IPS DF 6.9 (cell line): ENCODE results near the gene DERA.
"Not testable (repeated sequence)": the region's sequence is repeated elsewhere in the genome, so short reads cannot be mapped to it uniquely, and the experiment has no call there.

ENCODE experiments used
- DNase-seq: peaks from one replicate; pipeline ENCODE4 v3.0.0-alpha.2; 2013; ENCODE audit warnings: low read depth, low spot score
- H3K27ac ChIP-seq: one replicate; pipeline ENCODE4 v1.5.1; 2013; ENCODE audit warnings: low read length, control low read depth
- H3K27me3 ChIP-seq: 2 replicates; pipeline ENCODE4 v1.6.1; 2013; ENCODE audit warnings: mild to moderate bottlenecking, low read length; ENCODE audit not compliant: control insufficient read depth, insufficient read depth
- H3K36me3 ChIP-seq: 2 replicates; pipeline ENCODE4 v1.6.1; 2013; ENCODE audit warnings: low read length; ENCODE audit not compliant: control insufficient read depth, insufficient read depth
- H3K4me1 ChIP-seq: 2 replicates; pipeline ENCODE4 v1.6.1; 2013; ENCODE audit warnings: low read length; ENCODE audit not compliant: control insufficient read depth, insufficient read depth
- H3K4me3 ChIP-seq: 2 replicates; pipeline ENCODE4 v1.5.1; 2013; ENCODE audit warnings: mild to moderate bottlenecking, low read length
- H3K9me3 ChIP-seq: 2 replicates; pipeline ENCODE4 v1.6.1; 2013; ENCODE audit warnings: low read length, inconsistent platforms; ENCODE audit not compliant: control insufficient read depth, insufficient read depth
- WGBS: extraction: QIAGEN DNeasy Blood & Tissue Kit; methylation state at CpG from one replicate; pipeline ENCODE4 v1.1.7; 2013; ENCODE audit warnings: mixed read lengths, missing lambda C conversion rate; ENCODE audit not compliant: insufficient read length, insufficient coverage; 5-methylcytosine and 5-hydroxymethylcytosine counted together

Gene DERA

DNA sequence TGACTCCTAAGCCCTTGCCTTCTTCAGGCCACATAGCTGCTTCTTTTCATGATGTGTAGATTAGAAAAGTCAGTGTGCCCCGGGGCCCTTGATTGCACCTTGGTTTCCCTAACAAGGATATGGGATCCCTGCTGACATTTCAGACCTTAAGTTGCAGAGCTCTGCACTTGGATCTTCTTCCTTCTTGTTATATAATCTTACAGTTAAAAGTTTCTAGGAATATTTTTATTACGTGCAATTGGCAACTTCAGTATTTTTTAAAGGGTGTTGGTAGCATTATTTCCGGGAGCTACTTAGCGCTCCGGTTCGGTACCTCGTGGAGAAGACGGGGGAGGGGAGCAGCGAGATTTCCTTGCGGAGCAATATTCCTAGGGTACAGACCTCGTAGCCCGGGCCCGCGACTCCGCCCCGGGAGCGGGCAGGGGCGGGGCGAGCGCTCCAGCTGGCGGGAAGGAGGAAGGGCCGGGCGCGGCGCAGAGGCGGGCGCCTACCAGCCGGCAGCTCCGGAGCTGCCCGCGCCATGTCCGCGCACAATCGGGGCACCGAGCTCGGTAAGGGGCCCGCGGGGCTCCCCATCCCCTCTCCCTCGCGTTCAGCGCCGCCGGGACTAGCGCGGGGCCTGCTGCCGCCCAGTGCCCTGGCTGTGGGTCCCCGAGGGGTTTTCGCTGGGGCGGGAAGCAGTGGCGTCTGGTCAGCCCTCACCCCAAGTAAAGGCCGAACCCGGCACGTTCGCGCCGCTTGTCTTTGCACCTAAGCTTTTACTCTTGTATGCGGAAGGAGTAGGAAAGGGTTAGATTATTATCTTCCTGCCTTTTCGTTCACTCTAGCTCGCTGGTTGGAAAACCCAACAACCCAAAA lies at the start of gene DERA:
TSS of gene DERA (plus strand) at position 469 of the 858 bp plus-strand sequence. CDS start at position 521, 52 bp downstream.
- no peaks in the 10 kb centered on the region for H3K9me3 ChIP-seq
- no peaks in the 10 kb centered on the region for H3K36me3 ChIP-seq
- peak within 1 kb of the TSS; percentile 77; the same call in 1 of the 2 replicates for H3K4me3 ChIP-seq
- H3K27ac ChIP-seq, result no peak within 1 kb of the TSS
- WGBS, result no CpG with 5 or more reads among the region's 59 CpGs
- no peaks in the 10 kb centered on the region for H3K4me1 ChIP-seq
- H3K27me3 ChIP-seq, result no peaks in the 10 kb centered on the region
- DNase-seq, result no peak

DNA sequence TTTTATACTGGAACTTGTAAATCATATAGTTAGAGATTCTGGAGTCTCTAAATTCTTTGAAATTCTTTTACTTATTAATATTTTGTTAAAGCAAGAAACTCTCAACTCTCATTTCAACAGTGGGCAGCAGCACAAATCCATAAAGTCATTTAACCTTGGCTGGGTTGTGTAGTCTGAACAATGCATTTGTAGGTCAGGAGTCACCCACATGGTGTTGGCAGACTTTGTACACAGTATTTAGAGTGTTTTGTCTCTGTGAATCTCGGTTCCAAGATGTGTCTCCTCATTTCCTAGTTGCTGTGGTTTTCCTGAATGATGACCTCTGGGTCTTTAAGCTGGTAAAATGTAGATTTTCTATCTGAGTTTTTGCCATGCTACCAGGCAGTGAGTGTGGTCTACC lies 49.7 kb upstream of the DERA start:
- Histone ChIP-seq H3K9me3 (no peaks in the 10 kb centered on the region), H3K4me1 (peaks cover 1% of the 10 kb centered on the region; the same call in 1 of the 2 replicates), H3K27me3 (no peaks in the 10 kb centered on the region), H3K27ac (no peak overlapping the region), H3K4me3 (no peak overlapping the region), H3K36me3 (no peaks in the 10 kb centered on the region)
- WGBS, result no CpG with 5 or more reads among the region's 1 CpG
- DNase-seq, result no peak

DNA sequence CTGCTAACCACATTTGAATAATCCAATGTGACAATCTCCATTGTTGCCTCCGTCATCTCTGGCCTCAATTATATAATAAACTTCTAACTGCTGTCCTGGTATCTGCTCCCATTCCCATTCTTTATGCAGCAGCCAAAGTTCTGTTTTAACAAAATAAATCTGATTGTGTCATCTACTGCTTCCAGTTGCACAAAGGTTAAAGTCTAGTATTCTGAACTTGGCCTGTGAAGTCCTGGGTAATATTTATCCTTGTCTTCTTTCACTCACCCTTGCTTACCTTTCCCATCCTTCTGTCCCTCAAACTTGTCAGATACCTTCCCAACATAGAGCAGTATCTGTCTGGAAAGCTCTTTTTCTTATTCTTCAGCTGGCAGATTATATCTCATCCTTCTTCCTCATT lies 48.3 kb upstream of the DERA start:
- no peaks in the 10 kb centered on the region for H3K27me3 ChIP-seq
- no peak for DNase-seq
- no CpG with 5 or more reads among the region's 1 CpG for WGBS
- H3K4me3 ChIP-seq, result no peak overlapping the region
- H3K36me3 ChIP-seq, result no peaks in the 10 kb centered on the region
- peaks cover 1% of the 10 kb centered on the region; the same call in 1 of the 2 replicates for H3K4me1 ChIP-seq
- no peak overlapping the region for H3K27ac ChIP-seq
- no peaks in the 10 kb centered on the region for H3K9me3 ChIP-seq

DNA sequence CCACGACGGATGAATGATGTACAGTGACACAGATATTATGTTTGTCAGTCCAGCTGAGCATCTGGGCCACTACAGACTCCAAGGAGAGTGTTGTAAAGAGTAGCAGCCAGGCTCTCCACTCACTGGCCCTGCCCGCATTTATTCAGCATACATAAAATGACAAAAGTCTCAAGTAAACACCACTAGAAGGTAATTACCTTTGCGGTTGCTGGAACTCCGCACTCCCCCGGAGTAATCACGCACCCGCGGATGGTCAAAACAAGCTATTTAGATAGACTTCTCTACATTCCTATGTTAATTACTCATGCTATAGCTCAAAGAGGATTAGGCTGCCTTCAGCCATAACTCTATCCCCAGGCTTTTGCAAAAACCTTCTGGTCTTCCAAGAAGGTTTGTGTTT lies 47.8 kb upstream of the DERA start:
- no peak for DNase-seq
- H3K27ac ChIP-seq, result no peak overlapping the region
- H3K4me3 ChIP-seq, result no peak overlapping the region
- peaks cover 1% of the 10 kb centered on the region; the same call in 1 of the 2 replicates for H3K4me1 ChIP-seq
- no CpG with 5 or more reads among the region's 9 CpGs for WGBS
- H3K27me3 ChIP-seq, result no peaks in the 10 kb centered on the region
- no peaks in the 10 kb centered on the region for H3K36me3 ChIP-seq
- H3K9me3 ChIP-seq, result no peaks in the 10 kb centered on the region

DNA sequence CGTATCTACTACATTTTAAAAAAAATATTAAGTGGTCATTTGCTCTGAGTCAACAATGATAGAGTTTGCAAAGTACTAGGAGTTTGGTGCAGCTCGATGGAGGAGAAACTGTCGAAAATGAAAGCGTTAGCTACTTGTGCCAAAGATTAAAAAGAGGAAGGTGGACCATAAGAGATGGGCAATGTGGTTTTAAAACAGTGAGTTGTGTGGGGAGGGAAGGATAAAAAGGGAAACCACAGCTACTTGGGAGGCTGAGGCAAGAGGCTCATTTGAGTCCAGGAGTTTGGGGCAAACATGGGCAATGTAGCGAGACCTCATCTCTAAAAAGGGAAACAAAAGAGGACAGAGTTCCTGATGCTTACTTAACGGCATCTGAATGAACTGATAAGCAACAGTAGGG lies 47.1 kb upstream of the DERA start:
- no peak overlapping the region for H3K27ac ChIP-seq
- WGBS, result no CpG with 5 or more reads among the region's 6 CpGs
- no peaks in the 10 kb centered on the region for H3K9me3 ChIP-seq
- peaks cover 1% of the 10 kb centered on the region; the same call in 1 of the 2 replicates for H3K4me1 ChIP-seq
- DNase-seq, result no peak
- no peaks in the 10 kb centered on the region for H3K27me3 ChIP-seq
- H3K4me3 ChIP-seq, result no peak overlapping the region
- no peaks in the 10 kb centered on the region for H3K36me3 ChIP-seq

DNA sequence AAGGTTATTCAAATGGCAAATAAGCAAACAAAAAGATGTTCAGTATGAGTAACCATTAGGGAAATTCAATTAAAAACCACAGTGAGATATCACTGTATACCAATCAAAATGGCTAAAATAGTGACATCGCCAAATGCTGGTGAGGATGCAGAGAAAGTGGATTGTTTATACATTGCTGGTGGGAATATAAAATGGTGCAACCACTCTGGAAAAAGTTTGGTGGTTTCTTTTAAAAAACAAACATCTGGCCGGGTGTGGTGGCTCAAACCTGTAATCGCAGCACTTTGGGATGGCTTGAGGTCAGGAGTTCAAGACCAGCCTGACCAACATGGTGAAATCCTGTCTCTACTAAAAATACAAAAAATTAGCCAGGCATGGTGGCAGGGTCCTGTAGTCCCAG lies 42.9 kb upstream of the DERA start:
- no peaks in the 10 kb centered on the region for H3K36me3 ChIP-seq
- no CpG with 5 or more reads among the region's 3 CpGs for WGBS

DNA sequence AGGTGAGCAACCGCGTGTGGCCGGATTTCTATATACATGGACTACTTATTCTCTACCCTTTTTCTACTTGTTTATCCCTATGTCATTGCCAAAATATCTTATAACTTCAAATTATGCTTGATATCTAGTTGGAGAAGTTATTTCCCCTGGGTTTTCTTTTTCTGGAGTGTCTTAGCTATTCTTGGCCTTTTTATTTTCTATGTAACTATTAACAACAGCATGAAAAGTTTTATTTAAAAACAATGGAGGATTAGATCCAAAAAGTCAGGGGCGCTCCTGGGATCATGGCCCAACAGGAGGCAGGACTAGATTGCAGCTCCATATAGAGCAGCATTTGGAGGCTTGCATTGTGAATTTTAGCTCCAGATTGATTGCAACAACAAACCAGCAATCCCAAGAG lies 37.6 kb upstream of the DERA start:
- Histone ChIP-seq H3K27ac (no peak overlapping the region), H3K27me3 (no peaks in the 10 kb centered on the region), H3K4me3 (no peak overlapping the region), H3K4me1 (no peaks in the 10 kb centered on the region; the same call in 1 of the 2 replicates), H3K9me3 (no peaks in the 10 kb centered on the region), H3K36me3 (no peaks in the 10 kb centered on the region)
- DNase-seq, result no peak
- no CpG with 5 or more reads among the region's 4 CpGs for WGBS

More for the DNA sequence above, 42.9 kb upstream of the DERA start:
- DNase-seq, result no peak
- H3K9me3 ChIP-seq, result no peaks in the 10 kb centered on the region
- H3K27ac ChIP-seq, result no peak overlapping the region
- no peaks in the 10 kb centered on the region for H3K27me3 ChIP-seq
- H3K4me1 ChIP-seq, result peaks cover 1% of the 10 kb centered on the region; the same call in 1 of the 2 replicates
- H3K4me3 ChIP-seq, result no peak overlapping the region

DNA sequence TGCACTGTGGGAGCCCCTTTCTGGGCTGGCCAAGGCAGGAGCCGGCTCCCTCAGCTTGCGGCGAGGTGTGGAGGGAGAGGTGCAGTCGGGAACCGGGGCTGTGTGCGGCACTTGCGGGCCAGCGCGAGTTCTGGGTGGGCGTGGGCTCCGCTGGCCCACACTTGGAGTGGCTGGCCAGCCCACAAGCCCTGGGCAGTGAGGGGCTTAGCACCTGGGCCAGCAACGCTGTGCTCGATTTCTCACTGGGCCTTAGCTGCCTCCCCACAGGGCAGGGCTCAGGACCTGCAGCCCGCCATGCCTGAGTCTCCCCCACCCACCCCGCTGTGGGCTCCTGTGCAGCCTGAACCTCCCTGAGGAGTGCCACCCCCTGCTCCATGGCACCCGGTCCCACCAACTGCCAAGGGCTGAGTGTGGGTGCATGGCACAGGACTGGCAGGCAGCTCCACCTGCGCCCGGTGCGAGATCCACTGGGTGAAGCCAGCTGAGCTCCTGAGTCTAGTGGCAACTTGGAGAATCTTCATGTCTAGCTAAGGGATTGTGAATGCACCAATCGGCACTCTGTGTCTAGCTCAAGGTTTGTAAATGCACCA lies 36.5 kb upstream of the DERA start:
- H3K4me1 ChIP-seq, H3K36me3 ChIP-seq, H3K9me3 ChIP-seq, H3K4me3 ChIP-seq, H3K27ac ChIP-seq, DNase-seq, H3K27me3 ChIP-seq: not testable (repeated sequence)
- WGBS, result no CpG with 5 or more reads among the region's 20 CpGs

DNA sequence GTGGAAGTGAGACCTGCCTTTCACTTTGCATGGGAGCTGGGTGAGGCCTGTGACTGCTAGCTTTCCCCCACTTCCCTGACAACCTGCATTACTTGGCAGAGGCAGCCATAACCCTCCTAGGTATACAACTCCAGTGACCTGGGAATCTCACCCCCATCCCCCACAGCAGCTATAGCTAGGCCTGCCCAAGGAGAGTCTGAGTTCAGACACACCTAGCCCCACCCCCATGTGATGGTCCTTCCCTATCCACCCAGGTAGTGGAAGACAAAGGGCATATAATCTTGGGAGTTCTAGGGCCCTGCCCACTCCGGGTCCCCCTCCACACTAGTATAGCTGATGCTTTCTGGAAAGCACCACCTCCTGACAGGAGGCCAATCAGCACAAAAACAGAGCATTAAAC lies 35.3 kb upstream of the DERA start:
- no CpG with 5 or more reads among the region's 1 CpG for WGBS
- no peak for DNase-seq

DNA sequence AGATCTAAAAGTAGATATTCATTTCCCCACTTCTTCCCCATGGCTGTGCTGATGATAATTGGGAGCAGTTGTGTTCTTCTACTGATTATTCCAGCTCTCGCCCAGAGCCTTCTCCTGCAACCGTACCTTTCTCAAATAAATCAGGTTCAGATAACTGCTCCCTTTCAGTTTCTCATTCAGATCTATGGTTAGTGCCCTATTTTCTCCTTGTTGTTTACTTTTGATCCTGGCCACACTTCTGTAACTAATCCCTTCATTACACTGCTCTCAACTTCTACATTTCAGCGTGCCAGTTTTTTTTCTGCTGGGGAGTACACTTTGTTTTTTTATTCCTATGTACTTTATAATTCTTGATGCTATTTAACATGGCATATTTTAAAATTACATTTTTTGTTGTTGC lies 31.7 kb upstream of the DERA start:
- WGBS, result no CpG with 5 or more reads among the region's 3 CpGs
- no peaks in the 10 kb centered on the region for H3K9me3 ChIP-seq
- DNase-seq, result no peak
- H3K36me3 ChIP-seq, result no peaks in the 10 kb centered on the region
- no peaks in the 10 kb centered on the region for H3K27me3 ChIP-seq
- H3K4me1 ChIP-seq, result no peaks in the 10 kb centered on the region; the same call in 1 of the 2 replicates
- H3K27ac ChIP-seq, result no peak overlapping the region
- H3K4me3 ChIP-seq, result no peak overlapping the region

More for the DNA sequence above, 35.3 kb upstream of the DERA start:
- Histone ChIP-seq H3K4me3 (no peak overlapping the region), H3K4me1 (no peaks in the 10 kb centered on the region; the same call in 1 of the 2 replicates), H3K36me3 (no peaks in the 10 kb centered on the region), H3K9me3 (no peaks in the 10 kb centered on the region), H3K27me3 (no peaks in the 10 kb centered on the region), H3K27ac (no peak overlapping the region)
